NCI-H510A (cell line): ENCODE results near the gene ATL2.
"Not testable (repeated sequence)": the region's sequence is repeated elsewhere in the genome, so short reads cannot be mapped to it uniquely, and the experiment has no call there.

Experiments
- DNase-seq: peaks from one replicate; lab custom pipeline; 2025; lab: John Stamatoyannopoulos, UW

ATL2 gene

GRCh38 chr2:38377050-38377828, at the start of gene ATL2:
Gene ATL2 (minus strand): TSS chr2:38377273. CDS start chr2:38377260, 13 bp downstream.
- peak; percentile 93 for DNase-seq

- DNase-seq = no peak
These were observed 46.7 kb upstream of the ATL2 start for GRCh38 chr2:38423763-38424162.

GRCh38 chr2:38421274-38422056, 44.4 kb upstream of the ATL2 start:
- DNase-seq = no peak

- DNase-seq = no peak
These were observed 42.4 kb upstream of the ATL2 start for GRCh38 chr2:38419499-38419898.

- no peak for DNase-seq
These were observed 41.7 kb upstream of the ATL2 start for GRCh38 chr2:38418735-38419134.

- DNase-seq = no peak
These were observed 40.9 kb upstream of the ATL2 start for GRCh38 chr2:38417745-38418689.

GRCh38 chr2:38416296-38417036, 39.4 kb upstream of the ATL2 start:
- DNase-seq = no peak

GRCh38 chr2:38415728-38416291, 38.7 kb upstream of the ATL2 start:
- DNase-seq = no peak

- no peak for DNase-seq
These were observed 38.0 kb upstream of the ATL2 start for GRCh38 chr2:38415023-38415422.

GRCh38 chr2:38412235-38412871, 35.3 kb upstream of the ATL2 start:
- DNase-seq = not testable (repeated sequence)

GRCh38 chr2:38409156-38410102, 32.4 kb upstream of the ATL2 start:
- no peak for DNase-seq

- DNase-seq = no peak
These were observed 30.1 kb upstream of the ATL2 start for GRCh38 chr2:38407111-38407682.

GRCh38 chr2:38406597-38407110, 29.6 kb upstream of the ATL2 start:
- no peak for DNase-seq

- no peak for DNase-seq
These were observed 29.0 kb upstream of the ATL2 start for GRCh38 chr2:38405917-38406596.

- DNase-seq = no peak
These were observed 23.4 kb upstream of the ATL2 start for GRCh38 chr2:38400513-38400912.

- no peak for DNase-seq
These were observed 21.7 kb upstream of the ATL2 start for GRCh38 chr2:38398739-38399138.

GRCh38 chr2:38394903-38395341, 17.8 kb upstream of the ATL2 start:
- DNase-seq = no peak

GRCh38 chr2:38394041-38394440, 17.0 kb upstream of the ATL2 start:
- DNase-seq = no peak
